NCI-H187 (cell line): ENCODE data around the gene SPATA20.

Experiments
- DNase-seq, 2 experiments: peaks; one replicate each; lab custom pipeline; 2025; lab: John Stamatoyannopoulos, UW

Gene SPATA20

GRCh38 chr17:50602836-50603235, 55.9 kb downstream of the SPATA20 start:
- no peak for DNase-seq

DNA sequence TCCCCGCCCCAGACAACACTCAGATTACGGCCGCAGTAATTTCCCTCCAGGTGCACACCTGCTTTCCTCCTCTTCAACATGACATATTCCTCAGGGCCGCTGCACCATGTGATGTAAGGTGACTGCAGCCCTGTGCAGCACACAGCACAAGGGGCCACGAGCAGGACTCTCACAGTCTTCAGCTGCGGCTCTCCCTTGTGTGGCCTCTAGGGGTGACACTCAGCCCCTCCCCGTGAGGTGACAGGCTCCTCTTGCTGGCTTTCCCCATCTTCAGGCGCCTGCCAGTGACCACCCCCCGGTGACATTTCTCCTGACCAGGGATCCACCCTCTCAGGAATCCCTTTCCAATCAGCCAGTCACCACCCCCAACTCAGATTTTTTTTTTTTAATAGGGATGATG, 56.4 kb downstream of the SPATA20 start:
- DNase-seq: peak; percentile 12 to 57

- no peak for DNase-seq
Observed at GRCh38 chr17:50604513-50604912, 57.5 kb downstream of the SPATA20 start.

GRCh38 chr17:50605429-50605828, 58.5 kb downstream of the SPATA20 start:
- no peak for DNase-seq
